Gastrocnemius medialis (tissue), 4 donors: ENCODE measurements around the gene BBS9.

Experiments
- POLR2A ChIP-seq, 2 donors: fragments of 450-650 bp; IDR thresholded peaks; one replicate each; pipeline ENCODE4 v1.6.1; 2017; ENCODE audit warnings: antibody characterized with exemption in 2 of 2, mild to moderate bottlenecking in 2 of 2, moderate library complexity in 2 of 2
- TF ChIP-seq, protein P1 (sequence below), 5 experiments: fragments of 450-650 bp in 3 of 5; fragments of 200-600 bp in 2 of 5; sonication (generic) in 2 of 5; IDR thresholded peaks in 4 of 5; conservative IDR thresholded peaks in 1 of 5; 1 replicate in 4 of 5; 2 replicates in 1 of 5; pipeline ENCODE4 v1.5.1; 2016 to 2019; ENCODE audit warnings: antibody characterized with exemption in 5 of 5, mild to moderate bottlenecking in 3 of 5, moderate library complexity in 3 of 5

DNA sequence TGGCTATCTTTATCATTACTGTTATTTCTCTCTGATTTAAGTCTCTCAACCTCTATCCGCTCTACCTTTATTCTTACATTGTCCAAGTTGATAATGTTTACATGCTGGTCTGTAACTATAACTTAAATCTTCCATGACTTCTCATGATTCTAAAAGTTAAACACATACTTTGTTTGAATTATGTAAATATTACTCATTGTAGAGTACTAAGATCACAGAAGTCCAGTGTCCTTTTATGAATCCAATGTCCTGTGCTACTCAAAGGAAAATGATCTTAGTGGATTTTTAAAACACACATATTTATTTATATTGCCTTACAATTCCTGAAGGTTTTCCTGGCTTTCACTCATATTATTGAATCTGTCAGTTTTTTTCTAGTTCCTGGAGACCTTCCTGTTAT lies 70.9 kb downstream of the BBS9 start:
- TF ChIP-seq, protein P1, sequence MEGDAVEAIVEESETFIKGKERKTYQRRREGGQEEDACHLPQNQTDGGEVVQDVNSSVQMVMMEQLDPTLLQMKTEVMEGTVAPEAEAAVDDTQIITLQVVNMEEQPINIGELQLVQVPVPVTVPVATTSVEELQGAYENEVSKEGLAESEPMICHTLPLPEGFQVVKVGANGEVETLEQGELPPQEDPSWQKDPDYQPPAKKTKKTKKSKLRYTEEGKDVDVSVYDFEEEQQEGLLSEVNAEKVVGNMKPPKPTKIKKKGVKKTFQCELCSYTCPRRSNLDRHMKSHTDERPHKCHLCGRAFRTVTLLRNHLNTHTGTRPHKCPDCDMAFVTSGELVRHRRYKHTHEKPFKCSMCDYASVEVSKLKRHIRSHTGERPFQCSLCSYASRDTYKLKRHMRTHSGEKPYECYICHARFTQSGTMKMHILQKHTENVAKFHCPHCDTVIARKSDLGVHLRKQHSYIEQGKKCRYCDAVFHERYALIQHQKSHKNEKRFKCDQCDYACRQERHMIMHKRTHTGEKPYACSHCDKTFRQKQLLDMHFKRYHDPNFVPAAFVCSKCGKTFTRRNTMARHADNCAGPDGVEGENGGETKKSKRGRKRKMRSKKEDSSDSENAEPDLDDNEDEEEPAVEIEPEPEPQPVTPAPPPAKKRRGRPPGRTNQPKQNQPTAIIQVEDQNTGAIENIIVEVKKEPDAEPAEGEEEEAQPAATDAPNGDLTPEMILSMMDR (IDR thresholded peaks at IDR 0.05 in 4 of 5, conservative IDR thresholded peaks at IDR 0.05 in 1 of 5): no peak
- TF ChIP-seq POLR2A (IDR thresholded peaks at IDR 0.05): no peak
